ENCODE results near the gene LDLRAP1. TPM values are rescaled to one million over a fixed set of nuclear protein-coding genes. Genes with fewer than 3 reads are reported as not detected.

The LDLRAP1 gene
- total and polyA plus RNA-seq, 2 donors (not counting 3 experiments of a cell fraction or from before 2014, with no cell fraction given) = 23.1 to 24.7 TPM

- peak; percentile 64 for DNase-seq (ENCODE audit: low read depth, low spot score)
- POLR2A ChIA-PET = interaction anchor here (0.6 kb wide), 1 partner anchor 179 kb away, joined by 4 read pairs; no protein-coding TSS in a partner anchor
Observed at GRCh38 chr1:25608488-25609178, 65.2 kb downstream of the LDLRAP1 start.

More at GRCh38 chr1:25608488-25609178, 65.2 kb downstream of the LDLRAP1 start:
- Histone ChIP-seq H3K4me3 (replicated peaks in 1 of 3; ENCODE audit: insufficient read depth in 1 of 3, low read depth in 1 of 3, low read length in 3 of 3) (no peak overlapping the region), H3K4me2 (ENCODE audit: insufficient read depth, low read length) (no peak overlapping the region), H3K4me1 (ENCODE audit: control insufficient read depth, extremely low read depth, insufficient read depth, low read length) (no peaks in the 10 kb centered on the region), H3K27ac (ENCODE audit: insufficient read depth, low read depth, low read length) (no peak overlapping the region), H3K27me3 (ENCODE audit: control insufficient read depth in 2 of 2, insufficient read depth in 2 of 2, low read length in 2 of 2) (peaks cover 26 to 37% of the 10 kb centered on the region in 2 experiments), H2AFZ (ENCODE audit: low read depth, low read length) (no peak overlapping the region), H3K36me3 (ENCODE audit: control insufficient read depth in 2 of 2, extremely low read depth in 1 of 2, insufficient read depth in 2 of 2, low read length in 2 of 2) (no peaks in the 10 kb centered on the region), H3K9me3 (replicated peaks; ENCODE audit: control insufficient read depth, insufficient read depth, low read length) (no peaks in the 10 kb centered on the region), H3K9ac (replicated peaks; ENCODE audit: extremely low read depth, insufficient read depth, low read length) (no peak overlapping the region), H3K9me1 (replicated peaks; ENCODE audit: control insufficient read depth, extremely low read depth, insufficient read depth, low read length) (no peaks in the 10 kb centered on the region), H4K20me1 (replicated peaks; ENCODE audit: control insufficient read depth, extremely low read depth, insufficient read depth, low read length) (no peaks in the 10 kb centered on the region), H3K79me2 (ENCODE audit: control insufficient read depth, insufficient read depth, low read length) (no peaks in the 10 kb centered on the region)
- dilution Hi-C loops (cut with MboI; ENCODE audit: extremely low pct_ligation_motif_present, low sequenced_read_pairs) (no loop called here), intact Hi-C loops (cut with micrococcal nuclease) (loop anchor here (1.0 kb wide), 2 partner anchors 188 to 203 kb away; no protein-coding TSS in a partner anchor)
- CTCF ChIA-PET = interaction anchor here (0.6 to 3.0 kb wide), 28 partner anchors 10 to 212 kb away, joined by 3 to 80 read pairs (median 4); partner anchors contain the start of genes LDLRAP1 and SELENON
- TF ChIP-seq CTCF (IDR thresholded peaks at IDR 0.05; ENCODE audit: extremely low read depth in 1 of 2, insufficient read depth in 1 of 2, low read depth in 1 of 2, low read length in 2 of 2) = peak; percentile 48 to 72
- TF ChIP-seq FOS (IDR thresholded peaks at IDR 0.05; ENCODE audit: borderline replicate concordance, insufficient read depth, low read length) = no peak
- FAIRE-seq = peak; percentile 86
- BruUV-seq (replicated peaks) = no TSS peak

Data from endothelial cell of umbilical vein (primary cell).